CD4-positive, alpha-beta T cell treated with Interferon alpha-2 for 1 hour (primary cell): ENCODE measurements around the gene PCDHA1.
"Not testable (repeated sequence)": the region's sequence is repeated elsewhere in the genome, so short reads cannot be mapped to it uniquely, and the experiment has no call there.

Experiments used
- DNase-seq, 2 donors: peaks; one replicate each; pipeline ENCODE4 v3.0.0-alpha.2; 2020 to 2022

PCDHA1 gene

DNA sequence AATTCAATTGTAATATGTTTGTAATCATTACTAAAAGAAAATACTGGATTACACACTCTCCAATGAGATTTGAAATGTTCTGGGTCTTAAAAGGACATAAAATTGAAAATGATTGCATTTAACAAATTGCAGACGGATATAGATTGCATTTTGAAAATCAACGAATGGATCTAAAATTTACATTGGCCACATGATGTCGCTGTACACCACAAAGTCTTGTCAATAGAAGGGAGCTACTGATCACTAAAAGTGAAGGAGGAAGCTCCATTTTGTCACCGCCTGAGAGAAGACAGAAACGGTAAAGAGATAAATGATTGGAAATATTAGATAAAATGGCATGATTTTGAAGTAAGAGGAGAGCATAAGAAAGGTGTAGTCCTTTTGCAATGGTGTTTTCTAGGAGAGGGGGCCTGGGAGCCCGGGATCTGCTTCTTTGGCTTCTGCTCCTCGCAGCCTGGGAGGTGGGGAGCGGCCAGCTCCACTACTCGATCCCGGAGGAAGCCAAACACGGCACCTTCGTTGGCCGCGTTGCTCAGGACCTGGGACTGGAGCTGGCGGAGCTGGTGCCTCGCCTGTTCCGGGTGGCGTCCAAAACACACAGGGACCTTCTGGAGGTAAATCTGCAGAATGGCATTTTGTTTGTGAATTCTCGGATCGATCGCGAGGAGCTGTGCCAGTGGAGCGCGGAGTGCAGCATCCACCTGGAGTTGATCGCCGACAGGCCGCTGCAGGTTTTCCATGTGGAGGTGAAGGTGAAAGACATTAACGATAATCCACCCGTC lies at the start of gene PCDHA1:
TSS of gene PCDHA1 (plus strand) at position 236 of the 782 bp plus-strand sequence.
- DNase-seq = no peak

DNA sequence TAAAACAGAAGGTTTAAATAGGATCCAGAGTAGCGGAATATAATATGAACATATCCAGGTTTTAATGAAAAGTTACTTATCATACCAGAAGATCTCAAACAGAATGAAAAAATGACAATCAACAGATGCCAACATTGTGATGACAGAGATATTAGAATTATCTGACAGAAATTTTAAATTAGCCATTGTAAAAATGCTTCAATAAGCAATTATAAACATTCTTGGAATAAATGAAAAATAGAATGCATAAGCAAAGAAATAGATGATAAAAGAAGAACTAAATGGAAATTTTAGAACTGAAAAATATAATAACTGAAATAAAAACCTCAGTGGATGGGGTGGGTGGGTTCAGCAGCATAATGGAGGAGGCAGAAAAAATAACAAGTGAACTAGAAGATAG lies 48.5 kb upstream of the PCDHA1 start:
- DNase-seq = no peak

GRCh38 chr5:140741967-140742366 lies 44.0 kb upstream of the PCDHA1 start:
- no peak for DNase-seq

DNA sequence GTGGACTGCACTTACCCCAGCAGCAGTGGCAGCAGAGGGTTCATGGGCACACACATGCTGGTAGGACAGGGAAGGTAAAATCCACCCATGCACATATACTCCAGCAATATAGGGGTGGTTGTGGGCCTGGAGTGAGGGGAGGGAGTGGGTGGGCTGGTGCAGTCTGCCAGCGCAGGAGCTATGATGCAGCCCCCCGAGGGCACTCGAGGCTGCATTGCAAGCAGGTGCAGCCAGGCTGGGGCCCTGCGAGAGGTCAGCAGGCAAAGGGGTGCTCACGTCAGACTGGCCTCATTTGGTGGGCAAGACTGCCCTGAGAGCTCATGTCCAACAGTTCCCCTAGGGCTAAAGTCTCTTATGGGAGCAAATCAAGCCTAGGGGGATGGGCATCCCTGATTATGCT lies 32.4 kb upstream of the PCDHA1 start:
- no peak for DNase-seq

DNA sequence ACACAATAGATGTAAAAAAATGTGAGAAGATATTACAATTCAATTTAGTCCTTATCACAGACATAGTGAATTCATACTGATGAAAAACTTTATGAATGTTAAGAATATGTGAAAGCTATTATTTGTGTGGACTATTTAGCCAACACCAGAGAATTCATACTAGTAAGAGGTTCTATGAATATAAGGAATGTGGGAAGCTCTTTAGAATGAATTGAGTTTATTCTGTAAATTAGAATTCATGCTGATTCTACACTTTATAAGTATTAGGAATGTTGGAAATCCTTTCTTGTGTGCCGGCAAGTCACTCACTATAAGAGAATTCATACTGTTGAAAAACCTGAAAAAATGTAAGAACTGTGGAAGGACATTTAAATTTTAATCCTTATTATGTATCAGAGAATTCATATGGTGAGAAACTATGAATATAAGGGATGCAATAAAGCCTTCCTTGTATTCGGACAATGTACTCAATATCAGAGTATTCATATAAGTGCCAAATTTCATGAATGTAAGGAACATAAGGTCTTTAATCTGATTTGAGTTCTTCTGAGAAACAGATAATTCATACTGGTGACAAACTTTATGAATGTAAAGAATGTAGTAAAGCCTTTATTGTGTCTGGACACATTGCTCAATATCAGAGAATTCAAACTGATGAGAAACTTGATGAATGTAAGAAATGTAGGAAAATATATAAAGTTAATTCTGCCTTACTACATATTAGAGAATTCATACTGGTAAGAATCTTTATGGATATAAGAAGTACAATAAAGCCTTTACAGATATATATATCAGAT lies 21.6 kb upstream of the PCDHA1 start:
- no peak for DNase-seq

GRCh38 chr5:140767444-140767843 lies 18.5 kb upstream of the PCDHA1 start:
- DNase-seq = no peak

GRCh38 chr5:140780512-140780911 lies 5.4 kb upstream of the PCDHA1 start:
- DNase-seq = no peak

- not testable (repeated sequence) for DNase-seq
Measured at GRCh38 chr5:140787422-140787821, 1.5 kb downstream of the PCDHA1 start.

DNA sequence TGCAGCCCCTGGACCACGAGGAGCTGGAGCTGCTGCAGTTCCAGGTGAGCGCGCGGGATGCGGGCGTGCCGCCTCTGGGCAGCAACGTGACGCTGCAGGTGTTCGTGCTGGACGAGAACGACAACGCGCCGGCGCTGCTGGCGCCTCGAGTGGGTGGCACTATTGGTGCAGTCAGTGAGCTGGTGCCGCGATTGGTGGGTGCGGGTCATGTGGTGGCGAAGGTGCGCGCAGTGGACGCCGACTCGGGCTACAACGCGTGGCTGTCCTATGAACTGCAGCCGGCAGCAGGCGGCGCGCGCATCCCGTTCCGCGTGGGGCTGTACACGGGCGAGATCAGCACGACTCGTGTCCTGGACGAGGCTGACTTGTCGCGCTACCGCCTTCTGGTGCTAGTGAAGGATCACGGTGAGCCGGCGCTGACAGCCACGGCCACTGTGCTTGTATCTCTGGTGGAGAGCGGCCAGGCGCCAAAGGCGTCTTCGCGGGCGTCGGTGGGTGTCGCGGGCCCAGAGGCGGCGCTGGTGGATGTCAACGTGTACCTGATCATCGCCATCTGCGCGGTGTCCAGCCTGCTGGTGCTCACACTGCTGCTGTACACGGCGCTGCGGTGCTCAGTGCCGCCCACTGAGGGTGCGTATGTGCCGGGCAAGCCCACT lies 2.0 kb downstream of the PCDHA1 start:
- DNase-seq = not testable (repeated sequence)

GRCh38 chr5:140791089-140791488 lies 5.1 kb downstream of the PCDHA1 start:
- DNase-seq = no peak

- DNase-seq = no peak
Measured at GRCh38 chr5:140794595-140795258, 8.8 kb downstream of the PCDHA1 start, which contains the start of gene PCDHA2. Gene PCDHA2, plus strand, starts transcription at chr5:140794852.

DNA sequence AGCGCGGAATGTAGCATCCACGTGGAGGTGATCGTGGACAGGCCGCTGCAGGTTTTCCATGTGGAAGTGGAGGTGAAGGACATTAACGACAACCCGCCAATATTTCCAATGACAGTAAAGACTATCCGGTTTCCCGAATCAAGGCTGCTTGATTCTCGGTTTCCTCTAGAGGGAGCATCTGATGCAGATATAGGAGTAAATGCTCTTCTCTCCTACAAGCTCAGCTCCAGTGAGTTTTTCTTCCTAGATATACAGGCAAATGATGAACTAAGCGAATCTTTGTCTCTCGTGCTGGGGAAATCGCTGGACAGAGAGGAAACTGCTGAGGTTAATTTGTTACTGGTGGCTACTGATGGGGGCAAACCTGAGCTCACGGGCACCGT lies 9.3 kb downstream of the PCDHA1 start:
- no peak for DNase-seq

GRCh38 chr5:140796072-140796717 lies 10.3 kb downstream of the PCDHA1 start:
- not testable (repeated sequence) for DNase-seq

- no peak for DNase-seq
Measured at GRCh38 chr5:140796718-140797095, 10.8 kb downstream of the PCDHA1 start.

DNA sequence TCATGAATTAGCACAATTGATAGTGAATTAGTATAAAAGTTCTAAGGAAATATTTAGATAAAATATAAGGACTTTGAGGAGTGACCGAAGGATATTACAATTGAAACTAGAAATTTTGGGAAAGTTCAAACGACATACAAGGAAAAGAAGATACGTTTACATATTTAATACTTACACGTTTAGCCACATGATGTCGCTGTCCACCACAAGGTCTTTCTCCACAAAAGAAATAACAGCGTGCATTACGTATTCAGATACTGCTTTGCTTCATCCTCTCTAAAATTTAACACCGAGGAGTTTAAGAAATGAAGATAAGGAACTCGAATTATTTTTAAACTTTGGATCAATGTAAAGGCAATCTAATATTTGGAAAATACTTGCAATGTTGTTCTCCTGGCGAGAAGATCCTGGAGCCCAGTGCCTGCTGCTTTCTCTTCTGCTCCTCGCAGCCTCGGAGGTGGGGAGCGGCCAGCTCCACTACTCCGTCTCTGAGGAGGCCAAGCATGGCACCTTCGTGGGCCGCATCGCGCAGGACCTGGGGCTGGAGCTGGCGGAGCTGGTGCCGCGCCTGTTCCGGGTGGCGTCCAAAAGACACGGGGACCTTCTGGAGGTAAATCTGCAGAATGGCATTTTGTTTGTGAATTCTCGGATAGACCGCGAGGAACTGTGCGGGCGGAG lies 15.0 kb downstream of the PCDHA1 start, which contains the start of gene PCDHA3:
TSS of gene PCDHA3 (plus strand) at position 242 of the 678 bp plus-strand sequence.
- no peak for DNase-seq

- no peak for DNase-seq
Measured at GRCh38 chr5:140801494-140801841, 15.5 kb downstream of the PCDHA1 start.

DNA sequence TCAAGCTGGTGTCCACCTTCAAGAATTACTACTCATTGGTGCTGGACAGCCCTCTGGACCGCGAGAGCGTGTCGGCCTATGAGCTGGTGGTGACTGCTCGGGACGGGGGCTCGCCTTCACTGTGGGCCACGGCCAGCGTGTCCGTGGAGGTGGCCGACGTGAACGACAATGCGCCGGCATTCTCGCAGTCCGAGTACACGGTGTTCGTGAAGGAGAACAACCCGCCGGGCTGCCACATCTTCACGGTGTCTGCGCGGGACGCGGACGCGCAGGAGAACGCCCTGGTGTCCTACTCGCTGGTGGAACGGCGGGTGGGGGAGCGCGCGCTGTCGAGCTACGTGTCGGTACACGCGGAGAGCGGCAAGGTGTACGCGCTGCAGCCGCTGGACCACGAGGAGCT lies 16.4 kb downstream of the PCDHA1 start:
- not testable (repeated sequence) for DNase-seq

DNA sequence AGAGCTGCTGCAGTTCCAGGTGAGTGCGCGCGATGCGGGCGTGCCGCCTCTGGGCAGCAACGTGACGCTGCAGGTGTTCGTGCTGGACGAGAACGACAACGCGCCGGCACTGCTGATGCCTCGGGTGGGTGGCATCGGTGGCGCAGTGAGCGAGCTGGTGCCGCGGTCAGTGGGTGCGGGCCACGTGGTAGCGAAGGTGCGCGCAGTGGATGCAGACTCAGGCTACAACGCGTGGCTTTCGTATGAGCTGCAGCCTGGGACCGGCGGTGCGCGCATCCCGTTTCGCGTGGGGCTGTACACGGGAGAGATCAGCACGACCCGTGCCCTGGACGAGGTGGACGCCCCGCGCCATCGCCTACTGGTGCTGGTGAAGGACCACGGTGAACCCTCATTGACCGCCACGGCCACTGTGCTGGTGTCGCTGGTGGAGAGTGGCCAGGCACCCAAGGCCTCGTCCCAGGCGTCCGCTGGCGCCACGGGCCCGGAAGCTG lies 16.9 kb downstream of the PCDHA1 start:
- no peak for DNase-seq

- DNase-seq = peak in 1 of 2 donors; percentile 1
Measured at GRCh38 chr5:140806834-140807775, 21.2 kb downstream of the PCDHA1 start, which contains the start of gene PCDHA4. Gene PCDHA4, plus strand, starts transcription at chr5:140807068.

DNA sequence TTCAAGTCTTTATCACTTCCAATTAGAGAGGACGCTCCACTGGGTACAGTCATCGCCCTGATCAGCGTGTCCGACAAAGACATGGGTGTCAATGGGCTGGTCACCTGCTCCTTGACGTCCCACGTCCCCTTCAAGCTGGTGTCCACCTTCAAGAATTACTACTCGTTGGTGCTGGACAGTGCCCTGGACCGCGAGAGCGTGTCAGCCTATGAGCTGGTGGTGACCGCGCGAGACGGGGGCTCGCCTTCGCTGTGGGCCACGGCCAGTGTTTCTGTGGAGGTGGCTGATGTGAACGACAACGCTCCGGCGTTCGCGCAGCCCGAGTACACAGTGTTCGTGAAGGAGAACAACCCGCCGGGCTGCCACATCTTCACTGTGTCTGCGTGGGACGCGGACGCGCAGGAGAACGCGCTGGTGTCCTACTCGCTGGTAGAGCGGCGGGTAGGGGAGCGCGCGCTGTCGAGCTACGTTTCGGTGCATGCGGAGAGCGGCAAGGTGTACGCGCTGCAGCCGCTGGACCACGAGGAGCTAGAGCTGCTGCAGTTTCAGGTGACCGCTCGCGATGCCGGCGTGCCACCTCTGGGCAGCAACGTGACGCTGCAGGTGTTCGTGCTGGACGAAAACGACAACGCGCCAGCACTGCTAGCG lies 22.4 kb downstream of the PCDHA1 start:
- not testable (repeated sequence) for DNase-seq
